Vagina (tissue), 2 donors: ENCODE measurements around the gene CDH4.

ENCODE experiments used
- CTCF ChIP-seq, 3 experiments: fragments of 450-650 bp in 2 of 3; fragments of 200-600 bp in 1 of 3; sonication (generic) in 1 of 3; IDR thresholded peaks; one replicate each; pipeline ENCODE4 v1.5.1; 2017 to 2019; ENCODE audit warnings: antibody characterized with exemption in 3 of 3, mild to moderate bottlenecking in 2 of 3, moderate library complexity in 2 of 3
- POLR2A ChIP-seq, 2 donors: fragments of 450-650 bp; IDR thresholded peaks; one replicate each; pipeline ENCODE4 v1.6.1; 2017; ENCODE audit warnings: antibody characterized with exemption in 2 of 2, mild to moderate bottlenecking in 2 of 2, moderate library complexity in 2 of 2

GRCh38 chr20:61951695-61952533, 699.9 kb downstream of the CDH4 start:
- TF ChIP-seq CTCF (IDR thresholded peaks at IDR 0.05) (no peak), POLR2A (IDR thresholded peaks at IDR 0.05) (no peak)
